HepG2 (cell line): Measurements from ENCODE around the gene UMPS. TPM values are rescaled to one million over a fixed set of nuclear protein-coding genes. Genes with fewer than 3 reads are reported as not detected.
A peak's percentile ranks its signal among the peaks of the same experiment; 100 is the strongest.

ENCODE experiments used
- ATAC-seq: fragments of 200-7000 bp; cut with Tn5 transposase; 3 replicates; pipeline ENCODE4 v1.9.1; 2020; ENCODE audit warnings: mild to moderate bottlenecking, moderate library complexity
- BruUV-seq: library from RNA; stranded (reverse); fragments of 400-500 nt; replicated peaks from 2 replicates; lab custom pipeline; 2021; lab: Mats Ljungman, UMichigan
- CTCF ChIA-PET: fragments of 300-600 bp; formaldehyde crosslinking; extraction: SDS; loops from one replicate; lab custom pipeline; 2021; ENCODE audit warnings: low total read pairs, inconsistent platforms, low intra/inter-chr PET ratio; lab: Yijun Ruan, JAX
- POLR2A ChIA-PET: fragments of 350-600 bp; sonication (Branson Sonifier 250); formaldehyde crosslinking; loops from one replicate; lab custom pipeline; 2020; ENCODE audit warnings: antibody characterized with exemption, inconsistent platforms; lab: Yijun Ruan, JAX
- DNase-seq: peaks from one replicate; pipeline ENCODE4 v3.0.0-alpha.2; 2015; ENCODE audit warnings: low spot score
- FAIRE-seq: peaks from 3 replicates; lab custom pipeline; 2011; peaks lifted over from hg19 to GRCh38; lab: Jason Lieb, UNC
- H2AFZ ChIP-seq: one replicate; pipeline ENCODE4 v1.6.1; 2011; ENCODE audit warnings: low read length, inconsistent platforms
- H3K27ac ChIP-seq: fragments of 300-600 bp; 3 replicates; pipeline ENCODE4 v1.8.0; 2011; ENCODE audit warnings: mixed run types, mild to moderate bottlenecking, mixed read lengths, low read length, inconsistent platforms; ENCODE audit not compliant: insufficient read depth; ENCODE audit errors: extremely low read length
- H3K27me3 ChIP-seq, 2 experiments: fragments of 200-600 bp in 1 of 2; 2 replicates in 1 of 2; 3 replicates in 1 of 2; pipeline versions ENCODE4 v1.6.0 to v1.8.0; 2011; ENCODE audit warnings: low read length in 2 of 2, mild to moderate bottlenecking in 2 of 2, moderate library complexity in 2 of 2, inconsistent platforms in 1 of 2; ENCODE audit not compliant: insufficient read depth in 2 of 2, control insufficient read depth in 1 of 2
- H3K36me3 ChIP-seq, 2 experiments: fragments of 200-600 bp in 1 of 2; replicated peaks in 1 of 2; 2 replicates in 1 of 2; 3 replicates in 1 of 2; pipeline versions ENCODE4 v1.5.1 to v1.8.0; 2011; ENCODE audit warnings: low read length in 2 of 2, inconsistent platforms in 1 of 2; ENCODE audit not compliant: insufficient read depth in 2 of 2, control insufficient read depth in 1 of 2
- H3K4me1 ChIP-seq: 2 replicates; pipeline ENCODE4 v1.5.1; 2012; ENCODE audit warnings: low read length, inconsistent platforms; ENCODE audit not compliant: insufficient read depth
- H3K4me2 ChIP-seq: 2 replicates; pipeline ENCODE4 v1.6.0; 2011; ENCODE audit warnings: low read depth, low read length, inconsistent platforms
- H3K4me3 ChIP-seq, 3 experiments: fragments of 200-600 bp in 1 of 3; sonication (generic), shearing (Covaris generic) in 1 of 3; replicated peaks in 1 of 3; 2 replicates each; pipeline ENCODE4 v1.5.1; 2011 to 2016; ENCODE audit warnings: low read length in 3 of 3, inconsistent platforms in 2 of 3, low read depth in 2 of 3, mild to moderate bottlenecking in 2 of 3, control low read depth in 1 of 3, mixed read lengths in 1 of 3; ENCODE audit not compliant: insufficient read depth in 1 of 3
- H3K79me2 ChIP-seq: one replicate; pipeline ENCODE4 v1.6.1; 2011; ENCODE audit warnings: low read length, inconsistent platforms; ENCODE audit not compliant: insufficient read depth
- H3K9ac ChIP-seq: 2 replicates; pipeline ENCODE4 v1.6.0; 2011; ENCODE audit warnings: mild to moderate bottlenecking, low read depth, low read length, inconsistent platforms; ENCODE audit not compliant: insufficient read depth
- H3K9me3 ChIP-seq: 2 replicates; pipeline ENCODE4 v1.5.1; 2012; ENCODE audit warnings: mild to moderate bottlenecking, low read length
- H4K20me1 ChIP-seq: 2 replicates; pipeline ENCODE4 v1.6.0; 2011; ENCODE audit warnings: inconsistent platforms, mild to moderate bottlenecking, low read length, moderate library complexity; ENCODE audit not compliant: insufficient read depth
- ARNTL ChIP-seq: sonication (generic); formaldehyde crosslinking; IDR thresholded peaks from 2 replicates; pipeline ENCODE4 v1.4.0; 2020; ENCODE audit warnings: mild to moderate bottlenecking, missing genetic modification reagents
- ATF4 ChIP-seq, 2 experiments: fragments of 450-650 bp in 1 of 2; sonication (generic) in 1 of 2; formaldehyde crosslinking; IDR thresholded peaks; 2 replicates each; pipeline versions ENCODE4 v1.5.0 to v1.8.0; 2020 to 2022; ENCODE audit warnings: mild to moderate bottlenecking in 1 of 2, missing genetic modification reagents in 1 of 2
- CHCHD3 ChIP-seq: sonication (generic); formaldehyde crosslinking; IDR thresholded peaks from 2 replicates; pipeline ENCODE4 v1.8.0; 2022; ENCODE audit warnings: mild to moderate bottlenecking, missing genetic modification reagents, moderate library complexity
- HIC2 ChIP-seq: sonication (generic); formaldehyde crosslinking; IDR thresholded peaks from 2 replicates; pipeline ENCODE4 v1.9.0; 2022; ENCODE audit warnings: low read depth, missing genetic modification reagents
- HNRNPUL1 ChIP-seq: fragments of 200-400 bp; formaldehyde crosslinking; IDR thresholded peaks from 2 replicates; pipeline ENCODE4 v1.6.1; 2017; ENCODE audit warnings: low read depth, mild to moderate bottlenecking, low read length, moderate library complexity
- MED1 ChIP-seq: sonication (generic); formaldehyde crosslinking; IDR thresholded peaks from 2 replicates; pipeline ENCODE4 v1.4.0; 2020; ENCODE audit warnings: missing genetic modification reagents
- MXD4 ChIP-seq: IDR thresholded peaks from 2 replicates; pipeline ENCODE4 v1.6.1; 2016; ENCODE audit warnings: mild to moderate bottlenecking, missing biosample characterization, missing genetic modification reagents
- NRL ChIP-seq: sonication (generic); formaldehyde crosslinking; IDR thresholded peaks from 2 replicates; pipeline ENCODE4 v1.5.0; 2020; ENCODE audit warnings: missing genetic modification reagents, mild to moderate bottlenecking, moderate library complexity, borderline replicate concordance
- PREB ChIP-seq: sonication (generic); formaldehyde crosslinking; IDR thresholded peaks from 2 replicates; pipeline ENCODE4 v1.4.0; 2020; ENCODE audit warnings: missing genetic modification reagents
- RFXANK ChIP-seq: IDR thresholded peaks from 2 replicates; pipeline ENCODE4 v1.6.1; 2016
- ZNF687 ChIP-seq: sonication (generic); formaldehyde crosslinking; IDR thresholded peaks from 2 replicates; pipeline ENCODE4 v1.5.1; 2020; ENCODE audit warnings: mild to moderate bottlenecking, missing genetic modification reagents, moderate library complexity
- WGBS: methylation state at CpG from one replicate; pipeline ENCODE4 v1.1.6; 2017; ENCODE audit warnings: low lambda C conversion rate; 5-methylcytosine and 5-hydroxymethylcytosine counted together
- in situ Hi-C: cut with HindIII; loops from 2 replicates; pipeline ENCODE4 v1.10.0; 2017; ENCODE audit warnings: low pct_unique_long_range_greater_than_20kb; ENCODE audit not compliant: extremely low pct_ligation_motif_present
- intact Hi-C: fragments of 100-400 bp; cut with micrococcal nuclease; formaldehyde crosslinking; loops from one replicate; pipeline ENCODE4 v1.10.0; 2022; ENCODE audit not compliant: unreplicated experiment
- polyA plus RNA-seq, 8 experiments: library from polyadenylated mRNA; depleted of rRNA in 3 of 8; stranded (reverse) in 7 of 8; unstranded in 1 of 8; fragments of >200 nt; fragmentation: Illumina TruSeq in 4 of 8; extraction: Trizol in 4 of 8; gene quantifications; 2 replicates each; pipeline versions ENCODE4 v1.2.1 to v1.2.3, GENCODE V29; 2011 to 2016; ENCODE audit warnings: low read depth in 4 of 8, missing spikeins in 1 of 8, mixed read lengths in 1 of 8; ENCODE audit not compliant: insufficient read depth in 1 of 8
- total RNA-seq, 5 experiments: library from RNA; depleted of rRNA; stranded (reverse); fragments of >200 nt; fragmentation: Illumina TruSeq; extraction: Trizol; gene quantifications; 2 replicates each; pipeline ENCODE4 v1.2.3, GENCODE V29; 2016; ENCODE audit warnings: low read depth in 1 of 5
- TF ChIP-seq, protein P1 (sequence below): sonication (generic); formaldehyde crosslinking; IDR thresholded peaks from 2 replicates; pipeline ENCODE4 v1.5.0; 2020; ENCODE audit warnings: mild to moderate bottlenecking, missing genetic modification reagents

The UMPS gene
- total and polyA plus RNA-seq, 2 of the 13 experiments (the other 11 are each of a cell fraction or from before 2014, with no cell fraction given) = 52.7 to 74.2 TPM

DNA sequence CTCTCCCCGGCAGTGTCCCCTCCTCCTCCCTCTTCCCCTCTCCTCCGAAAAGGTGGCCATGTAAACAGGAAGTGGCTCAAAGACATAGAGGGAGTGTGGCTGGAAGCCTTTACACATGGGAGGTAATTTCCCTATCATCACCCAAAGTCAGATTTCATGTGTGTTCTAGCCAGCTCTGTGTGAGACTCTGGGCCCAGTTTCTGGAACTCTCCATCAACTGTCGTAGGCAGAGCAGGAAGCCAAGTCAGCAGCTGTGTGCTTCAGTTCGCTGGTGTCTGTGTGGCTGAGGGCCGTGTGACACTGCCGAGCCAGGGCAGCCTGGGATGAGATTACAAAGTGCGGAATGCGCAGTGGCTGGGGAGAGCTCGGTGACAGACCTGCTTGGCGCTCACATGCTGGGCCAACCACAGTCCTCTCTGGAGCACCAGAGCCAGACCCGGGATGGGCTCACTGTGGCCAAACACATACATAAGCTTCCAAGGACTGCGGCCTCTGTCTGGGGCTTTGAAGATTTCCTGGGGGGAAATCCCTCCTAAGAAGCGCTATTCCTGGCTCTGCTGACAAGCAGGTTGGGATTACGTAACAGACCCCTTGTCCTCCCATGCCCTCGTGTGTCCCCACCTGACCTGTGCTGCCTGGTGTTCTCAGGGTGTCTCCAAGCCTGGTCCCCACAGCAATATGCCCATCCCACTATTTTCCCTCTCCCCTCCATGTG, 50.7 kb downstream of the UMPS start:
- ChIA-PET POLR2A (no interaction called here), CTCF (no interaction called here)
- ATAC-seq (no peak), DNase-seq (no peak), FAIRE-seq (no peak)
- Histone ChIP-seq H3K4me1 (peaks cover 8% of the 10 kb centered on the region; the same call in 1 of the 2 replicates), H3K9me3 (no peaks in the 10 kb centered on the region), H4K20me1 (no peaks in the 10 kb centered on the region), H3K4me2 (no peak overlapping the region), H3K27ac (peak overlapping the region; percentile 6), H3K9ac (no peak overlapping the region), H3K27me3 (no peaks in the 10 kb centered on the region), H3K36me3 (peaks cover 26 to 72% of the 10 kb centered on the region in 2 experiments), H2AFZ (no peak overlapping the region), H3K4me3 (no peak overlapping the region), H3K79me2 (no peaks in the 10 kb centered on the region)
- BruUV-seq = no TSS peak
- in situ Hi-C loops (no loop called here), intact Hi-C loops (no loop called here)
- WGBS = 97% methylated on average over 7 of the region's 15 CpGs
- TF ChIP-seq NRL (CRISPR knock-in tag) = no peak
- no peak for TF ChIP-seq HIC2 (CRISPR knock-in tag)
- TF ChIP-seq ATF4 (CRISPR knock-in tag; IDR thresholded peaks at IDR 0.05) = no peak
- TF ChIP-seq ARNTL (CRISPR knock-in tag) = no peak
- TF ChIP-seq RFXANK (CRISPR knock-in tag) = no peak
- TF ChIP-seq ZNF687 (CRISPR knock-in tag) = peak; percentile 30; the same call in 1 of the 2 replicates
- no peak for TF ChIP-seq CHCHD3
- no peak for TF ChIP-seq MXD4 (CRISPR knock-in tag)
- TF ChIP-seq MED1 = no peak
- TF ChIP-seq HNRNPUL1 = no peak
- no peak for TF ChIP-seq PREB
- TF ChIP-seq, protein P1, sequence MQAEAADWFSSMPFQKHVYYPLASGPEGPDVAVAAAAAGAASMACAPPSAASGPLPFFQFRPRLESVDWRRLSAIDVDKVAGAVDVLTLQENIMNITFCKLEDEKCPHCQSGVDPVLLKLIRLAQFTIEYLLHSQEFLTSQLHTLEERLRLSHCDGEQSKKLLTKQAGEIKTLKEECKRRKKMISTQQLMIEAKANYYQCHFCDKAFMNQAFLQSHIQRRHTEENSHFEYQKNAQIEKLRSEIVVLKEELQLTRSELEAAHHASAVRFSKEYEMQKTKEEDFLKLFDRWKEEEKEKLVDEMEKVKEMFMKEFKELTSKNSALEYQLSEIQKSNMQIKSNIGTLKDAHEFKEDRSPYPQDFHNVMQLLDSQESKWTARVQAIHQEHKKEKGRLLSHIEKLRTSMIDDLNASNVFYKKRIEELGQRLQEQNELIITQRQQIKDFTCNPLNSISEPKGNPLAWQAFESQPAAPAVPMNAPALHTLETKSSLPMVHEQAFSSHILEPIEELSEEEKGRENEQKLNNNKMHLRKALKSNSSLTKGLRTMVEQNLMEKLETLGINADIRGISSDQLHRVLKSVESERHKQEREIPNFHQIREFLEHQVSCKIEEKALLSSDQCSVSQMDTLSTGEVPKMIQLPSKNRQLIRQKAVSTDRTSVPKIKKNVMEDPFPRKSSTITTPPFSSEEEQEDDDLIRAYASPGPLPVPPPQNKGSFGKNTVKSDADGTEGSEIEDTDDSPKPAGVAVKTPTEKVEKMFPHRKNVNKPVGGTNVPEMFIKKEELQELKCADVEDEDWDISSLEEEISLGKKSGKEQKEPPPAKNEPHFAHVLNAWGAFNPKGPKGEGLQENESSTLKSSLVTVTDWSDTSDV (CRISPR knock-in tag) = no peak
